ENCODE measurements around the gene PPIE. TPM values are rescaled to one million over a fixed set of nuclear protein-coding genes. Genes with fewer than 3 reads are reported as not detected.
"Not testable (repeated sequence)": the region's sequence is repeated elsewhere in the genome, so short reads cannot be mapped to it uniquely, and the experiment has no call there.

PPIE gene
- total RNA-seq, 4 donors from 2014 or later = 21.5 to 36.9 (median 25.5) TPM

DNA sequence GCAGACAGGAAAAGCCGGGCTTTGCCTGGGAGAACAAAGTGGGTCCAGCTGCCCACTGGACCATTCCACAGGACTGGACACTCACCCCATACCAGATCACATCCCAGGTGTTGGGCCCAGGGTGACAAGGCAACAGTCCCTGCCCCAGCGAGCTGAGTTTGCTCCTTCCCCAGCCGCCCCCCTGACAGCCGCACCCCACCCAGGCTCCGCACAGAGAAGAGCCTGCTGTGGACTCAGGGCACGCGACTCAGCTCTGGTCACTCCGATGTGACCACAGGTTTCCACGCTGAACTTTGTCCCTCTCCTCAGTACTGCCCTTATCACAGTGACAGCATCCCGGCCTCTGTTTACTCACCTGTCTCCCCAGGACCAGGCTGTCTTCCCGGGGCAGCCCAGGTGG is 48.8 kb downstream of the PPIE start:
- intact Hi-C loops (cut with DNase I; ENCODE audit: low total_unique reads) = no loop called here
- no peak for DNase-seq (ENCODE audit: low spot score in 2 of 2)
- TF ChIP-seq POLR2A (IDR thresholded peaks at IDR 0.05) = no peak
- TF ChIP-seq, protein P1, sequence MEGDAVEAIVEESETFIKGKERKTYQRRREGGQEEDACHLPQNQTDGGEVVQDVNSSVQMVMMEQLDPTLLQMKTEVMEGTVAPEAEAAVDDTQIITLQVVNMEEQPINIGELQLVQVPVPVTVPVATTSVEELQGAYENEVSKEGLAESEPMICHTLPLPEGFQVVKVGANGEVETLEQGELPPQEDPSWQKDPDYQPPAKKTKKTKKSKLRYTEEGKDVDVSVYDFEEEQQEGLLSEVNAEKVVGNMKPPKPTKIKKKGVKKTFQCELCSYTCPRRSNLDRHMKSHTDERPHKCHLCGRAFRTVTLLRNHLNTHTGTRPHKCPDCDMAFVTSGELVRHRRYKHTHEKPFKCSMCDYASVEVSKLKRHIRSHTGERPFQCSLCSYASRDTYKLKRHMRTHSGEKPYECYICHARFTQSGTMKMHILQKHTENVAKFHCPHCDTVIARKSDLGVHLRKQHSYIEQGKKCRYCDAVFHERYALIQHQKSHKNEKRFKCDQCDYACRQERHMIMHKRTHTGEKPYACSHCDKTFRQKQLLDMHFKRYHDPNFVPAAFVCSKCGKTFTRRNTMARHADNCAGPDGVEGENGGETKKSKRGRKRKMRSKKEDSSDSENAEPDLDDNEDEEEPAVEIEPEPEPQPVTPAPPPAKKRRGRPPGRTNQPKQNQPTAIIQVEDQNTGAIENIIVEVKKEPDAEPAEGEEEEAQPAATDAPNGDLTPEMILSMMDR (IDR thresholded peaks at IDR 0.05) = no peak
- WGBS, 2 donors = 75 to 92% methylated on average over 11 of the region's 11 CpGs
- H3K4me3 ChIP-seq (ENCODE audit: low read depth, poor library complexity, severe bottlenecking) = no peak overlapping the region

DNA sequence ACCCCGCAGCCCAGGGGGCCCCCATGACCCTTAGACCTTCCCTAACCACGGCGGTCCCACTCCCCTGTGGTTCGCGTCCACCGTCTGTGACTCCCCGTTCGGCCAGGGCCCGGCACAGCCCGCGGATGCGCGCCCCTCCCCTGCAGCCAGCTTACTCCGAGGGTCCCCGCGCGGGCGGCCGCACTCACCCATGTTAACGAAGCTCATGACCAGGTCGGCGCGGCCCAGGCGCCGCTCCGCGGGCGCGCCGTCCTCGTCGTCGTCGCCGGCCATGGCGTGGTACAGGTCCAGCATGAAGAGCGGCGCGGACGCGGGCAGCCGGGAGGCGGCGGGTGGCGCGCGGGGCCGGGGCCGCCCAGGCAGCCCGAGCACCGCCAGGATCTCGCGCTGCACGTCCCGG is 49.3 kb downstream of the PPIE start:
- H3K4me3 ChIP-seq (ENCODE audit: low read depth, poor library complexity, severe bottlenecking); intact Hi-C loops (cut with DNase I; ENCODE audit: low total_unique reads); DNase-seq (ENCODE audit: low spot score in 2 of 2): not testable (repeated sequence)
- 22% methylated on average over 14 of the region's 55 CpGs; no CpG with 5 or more reads in 1 of the 2 donors for WGBS, 2 donors

DNA sequence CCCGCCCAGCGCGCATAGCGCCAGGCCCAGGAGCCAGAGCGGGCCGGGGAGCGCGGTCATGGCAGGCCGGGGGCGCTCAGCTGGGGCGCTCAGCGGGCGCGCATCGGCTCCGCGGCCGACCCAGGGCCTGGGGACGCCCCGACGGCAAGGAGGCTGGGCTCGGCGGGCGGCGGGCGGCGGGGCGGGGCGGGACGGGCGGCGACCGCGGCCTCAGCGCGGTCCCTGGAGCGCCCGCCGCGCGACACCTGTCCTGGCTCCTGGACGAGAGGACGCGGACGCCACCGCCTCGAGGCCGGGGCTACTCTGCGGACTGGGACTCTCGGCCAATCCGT is 49.7 kb downstream of the PPIE start:
- no peak for DNase-seq (ENCODE audit: low spot score in 2 of 2)
- no CpG with 5 or more reads among the region's 51 CpGs for WGBS, 2 donors
- TF ChIP-seq, protein P1 (IDR thresholded peaks at IDR 0.05) = no peak
- no peak for TF ChIP-seq POLR2A (IDR thresholded peaks at IDR 0.05)
- H3K4me3 ChIP-seq (ENCODE audit: low read depth, poor library complexity, severe bottlenecking) = peak overlapping the region; percentile 30
- intact Hi-C loops (cut with DNase I; ENCODE audit: low total_unique reads) = no loop called here

DNA sequence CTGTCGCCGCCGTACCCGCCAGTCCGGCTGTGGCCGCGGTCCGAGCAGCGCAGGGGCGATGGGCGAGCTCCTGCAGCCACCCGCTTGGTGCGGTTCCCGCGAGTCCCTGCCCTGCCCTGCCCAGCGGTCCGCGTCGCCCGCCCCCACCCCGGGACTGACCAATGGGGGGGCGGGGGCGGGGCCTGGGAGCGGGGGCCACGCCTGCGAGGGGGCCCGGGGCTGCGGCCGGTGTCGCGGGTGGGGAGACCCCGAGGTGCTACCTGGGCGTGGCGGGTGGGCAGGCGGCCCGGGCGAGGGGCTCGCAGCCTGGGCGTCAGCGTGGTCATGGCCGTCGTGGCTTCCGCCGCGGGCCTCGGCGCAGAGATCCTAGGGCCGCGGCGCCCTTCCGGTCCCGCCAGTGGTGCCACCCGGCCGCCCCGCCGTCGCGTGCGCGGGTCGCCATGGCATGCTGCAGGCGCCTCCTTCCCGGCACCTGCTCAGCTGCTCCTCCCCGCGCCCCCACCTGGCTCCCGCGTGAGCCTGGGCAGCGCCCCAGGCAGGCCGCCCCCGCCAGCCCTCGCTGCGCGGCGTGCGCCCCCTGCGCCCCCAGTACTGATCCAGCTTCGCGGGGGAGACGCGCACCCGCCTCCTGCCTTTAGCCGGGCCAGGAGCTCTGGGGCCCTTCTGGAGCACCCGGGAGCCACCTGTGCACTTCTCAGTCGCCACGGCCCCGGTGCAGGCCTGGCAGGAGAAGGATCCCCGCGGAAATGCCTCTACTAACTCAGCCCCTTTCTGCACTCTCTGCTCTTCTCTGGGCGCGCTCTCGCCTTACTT is 50.3 kb downstream of the PPIE start, which contains the start of gene BMP8B:
BMP8B (minus strand) TSS at position 108 of the 813 bp plus-strand sequence. CDS start 380 bp downstream, outside the sequence.
- TF ChIP-seq, protein P1 (IDR thresholded peaks at IDR 0.05) = no peak
- no peak for TF ChIP-seq POLR2A (IDR thresholded peaks at IDR 0.05)
- DNase-seq (ENCODE audit: low spot score in 2 of 2) = no peak
- peak within 1 kb of the TSS; percentile 30 for H3K4me3 ChIP-seq (ENCODE audit: low read depth, poor library complexity, severe bottlenecking)
- intact Hi-C loops (cut with DNase I; ENCODE audit: low total_unique reads) = no loop called here
- 9 to 16% methylated on average over 10 to 12 of the region's 91 CpGs for WGBS, 2 donors

DNA sequence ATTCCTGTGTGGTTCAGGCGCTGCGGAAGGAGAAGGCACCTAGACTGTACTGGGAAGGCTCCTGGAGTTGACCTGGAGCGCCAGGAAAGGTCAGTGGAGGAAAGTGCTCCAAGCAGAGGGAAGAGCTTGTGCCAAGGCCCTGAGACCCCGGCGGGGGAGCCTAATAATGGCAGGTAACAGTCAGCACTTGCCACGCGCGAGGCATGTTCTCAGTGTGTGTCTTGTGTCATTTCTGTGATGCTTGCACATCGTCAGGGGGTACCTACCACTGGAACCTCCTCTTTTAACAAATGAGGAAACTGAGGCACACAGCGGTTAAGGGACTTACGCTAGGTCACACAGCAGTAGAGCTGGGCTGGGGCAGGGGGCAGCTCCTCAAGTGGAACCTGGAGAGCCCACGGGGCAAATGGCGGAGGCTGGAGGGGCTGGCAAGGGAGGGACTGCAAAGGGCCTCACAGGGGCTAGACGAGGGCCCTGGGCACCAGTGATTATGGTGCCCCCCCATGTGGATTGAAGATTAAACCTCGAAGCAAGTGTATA is 51.0 kb downstream of the PPIE start:
- intact Hi-C loops (cut with DNase I; ENCODE audit: low total_unique reads) = no loop called here
- DNase-seq (ENCODE audit: low spot score in 2 of 2) = no peak
- H3K4me3 ChIP-seq (ENCODE audit: low read depth, poor library complexity, severe bottlenecking) = peak overlapping the region; percentile 30
- TF ChIP-seq POLR2A (IDR thresholded peaks at IDR 0.05) = no peak
- 60% methylated on average over 15 of the region's 15 CpGs for WGBS, 2 donors

DNA sequence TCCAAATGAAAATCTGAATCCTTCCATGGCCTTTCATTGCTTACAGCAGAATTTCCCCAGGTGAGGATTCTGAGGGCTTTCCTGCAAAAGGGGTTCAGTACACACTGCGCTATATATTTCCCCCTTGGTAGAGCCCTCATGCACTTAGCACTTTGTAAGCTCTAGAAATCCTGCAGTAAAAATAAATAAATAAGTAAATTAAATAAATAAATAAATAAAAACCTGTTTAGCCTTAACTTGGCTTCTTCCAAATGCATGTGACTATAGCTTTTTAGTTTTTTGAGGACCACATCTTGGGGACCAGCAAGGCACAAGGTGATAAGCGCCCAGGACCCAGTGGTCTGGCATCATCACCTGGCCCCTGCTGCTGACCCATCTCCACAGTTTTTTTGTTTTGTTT is 53.2 kb downstream of the PPIE start:
- no peak for DNase-seq (ENCODE audit: low spot score in 2 of 2)
- TF ChIP-seq POLR2A (IDR thresholded peaks at IDR 0.05) = no peak
- TF ChIP-seq, protein P1 (IDR thresholded peaks at IDR 0.05) = no peak
- H3K4me3 ChIP-seq (ENCODE audit: low read depth, poor library complexity, severe bottlenecking) = no peak overlapping the region
- intact Hi-C loops (cut with DNase I; ENCODE audit: low total_unique reads) = no loop called here
- WGBS, 2 donors = 96 to 98% methylated on average over 2 of the region's 2 CpGs

All from lower leg skin (tissue), 4 donors.